GM12872 (cell line): ENCODE data around the gene KLHL4.

Source experiments
- TF ChIP-seq, protein P1 (sequence below): IDR thresholded peaks from 3 replicates; pipeline ENCODE4 v1.5.1; 2011; ENCODE audit warnings: low read depth, mild to moderate bottlenecking, low read length, moderate library complexity; ENCODE audit not compliant: insufficient read depth

KLHL4 gene

DNA sequence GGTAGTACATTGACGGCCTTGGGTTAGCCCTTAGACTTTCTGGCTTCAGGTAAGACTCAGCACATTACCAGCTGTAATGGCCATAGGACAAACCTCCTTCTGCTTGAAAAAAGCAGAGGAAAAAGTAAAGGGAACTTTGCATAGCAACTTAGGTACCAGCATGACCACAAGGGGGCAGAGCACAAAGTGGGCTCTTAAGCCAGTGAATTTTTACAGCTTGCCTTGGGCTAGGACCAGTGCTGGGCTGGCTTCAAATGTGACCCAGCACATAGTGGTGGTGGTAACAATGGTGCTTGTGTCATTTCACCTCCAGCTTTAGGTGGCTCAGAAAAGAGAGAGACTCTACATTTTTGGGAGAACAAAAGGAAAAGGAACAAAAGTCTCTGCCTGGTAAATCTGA, 66.1 kb downstream of the KLHL4 start:
- TF ChIP-seq, protein P1, sequence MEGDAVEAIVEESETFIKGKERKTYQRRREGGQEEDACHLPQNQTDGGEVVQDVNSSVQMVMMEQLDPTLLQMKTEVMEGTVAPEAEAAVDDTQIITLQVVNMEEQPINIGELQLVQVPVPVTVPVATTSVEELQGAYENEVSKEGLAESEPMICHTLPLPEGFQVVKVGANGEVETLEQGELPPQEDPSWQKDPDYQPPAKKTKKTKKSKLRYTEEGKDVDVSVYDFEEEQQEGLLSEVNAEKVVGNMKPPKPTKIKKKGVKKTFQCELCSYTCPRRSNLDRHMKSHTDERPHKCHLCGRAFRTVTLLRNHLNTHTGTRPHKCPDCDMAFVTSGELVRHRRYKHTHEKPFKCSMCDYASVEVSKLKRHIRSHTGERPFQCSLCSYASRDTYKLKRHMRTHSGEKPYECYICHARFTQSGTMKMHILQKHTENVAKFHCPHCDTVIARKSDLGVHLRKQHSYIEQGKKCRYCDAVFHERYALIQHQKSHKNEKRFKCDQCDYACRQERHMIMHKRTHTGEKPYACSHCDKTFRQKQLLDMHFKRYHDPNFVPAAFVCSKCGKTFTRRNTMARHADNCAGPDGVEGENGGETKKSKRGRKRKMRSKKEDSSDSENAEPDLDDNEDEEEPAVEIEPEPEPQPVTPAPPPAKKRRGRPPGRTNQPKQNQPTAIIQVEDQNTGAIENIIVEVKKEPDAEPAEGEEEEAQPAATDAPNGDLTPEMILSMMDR: peak; percentile 33; the same call in 1 of the 3 replicates

DNA sequence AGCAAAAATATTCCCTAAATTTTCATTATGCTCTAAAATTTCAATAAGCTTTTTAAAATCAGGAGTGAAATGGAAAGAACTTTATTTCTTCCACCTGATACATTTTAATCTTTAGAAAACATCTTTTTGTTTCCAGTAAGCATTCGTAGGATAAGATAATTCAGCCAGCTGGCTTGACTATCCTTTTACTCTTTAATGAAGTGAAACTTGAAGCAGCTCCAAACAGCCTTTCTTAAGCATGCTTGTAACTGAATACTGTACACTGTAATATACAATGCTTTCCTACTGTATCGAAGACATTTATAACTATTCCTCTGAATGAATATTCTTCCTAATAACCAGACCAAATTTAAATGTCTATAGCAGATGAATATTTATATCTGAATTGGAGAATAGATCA, 98.8 kb downstream of the KLHL4 start:
- TF ChIP-seq, protein P1: no peak

DNA sequence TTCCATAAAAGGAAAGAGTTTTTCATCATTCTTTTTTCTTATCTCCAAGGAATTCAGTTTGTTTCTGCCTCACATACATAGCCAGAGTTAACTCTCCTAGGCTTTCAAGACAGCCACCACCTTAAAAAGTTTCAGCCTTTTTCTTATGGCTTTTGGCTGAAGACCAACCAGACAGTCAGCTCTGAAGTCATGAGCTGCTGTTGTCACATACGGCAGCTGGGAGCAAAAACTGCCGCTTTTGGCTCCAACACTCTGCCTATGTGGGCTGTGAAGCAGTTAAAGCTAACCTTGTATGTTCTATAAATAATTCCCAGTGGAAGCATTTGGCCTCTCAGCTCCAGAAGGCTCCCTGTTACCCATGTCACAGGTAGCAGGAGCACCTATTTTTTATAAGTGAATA, 104.1 kb downstream of the KLHL4 start:
- TF ChIP-seq, protein P1: no peak

DNA sequence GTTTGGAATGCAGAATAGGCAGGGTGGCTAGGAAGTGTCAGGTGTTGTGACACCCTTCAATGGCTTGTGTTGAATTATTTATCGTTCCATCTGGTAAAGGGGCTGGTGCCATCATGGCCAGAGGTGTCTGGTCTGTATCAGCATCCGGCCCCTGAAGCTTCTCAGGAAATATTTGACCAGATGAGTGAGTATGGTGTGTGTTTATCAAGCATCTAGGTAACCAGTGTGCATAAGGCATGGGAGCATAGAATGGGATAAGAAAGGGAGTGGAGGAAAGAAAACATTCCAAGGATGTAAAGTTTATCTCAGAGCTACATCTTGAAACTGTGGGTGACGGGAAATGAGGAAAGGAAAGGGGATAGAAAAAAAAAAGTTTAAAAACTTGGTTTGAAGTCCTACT, 109.4 kb downstream of the KLHL4 start:
- TF ChIP-seq, protein P1: no peak

DNA sequence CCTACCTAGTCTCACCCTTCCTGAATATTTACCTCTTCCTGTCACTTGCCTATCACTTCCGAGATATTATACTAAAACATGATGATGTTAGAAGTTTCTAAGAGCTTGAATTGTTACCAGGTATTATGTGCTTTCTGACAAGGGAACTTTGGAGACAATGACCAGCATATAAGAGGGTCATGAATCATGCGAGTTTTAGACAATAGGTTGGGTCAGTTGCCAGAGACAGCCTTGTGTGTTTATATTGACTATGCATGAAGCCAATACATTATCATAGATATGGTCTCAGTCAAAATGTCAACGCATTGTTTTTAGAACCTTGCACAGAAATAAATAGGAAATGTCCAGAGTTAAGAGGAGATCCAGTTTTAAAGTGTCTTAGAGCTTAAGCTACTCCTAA, 116.8 kb downstream of the KLHL4 start:
- TF ChIP-seq, protein P1: no peak

DNA sequence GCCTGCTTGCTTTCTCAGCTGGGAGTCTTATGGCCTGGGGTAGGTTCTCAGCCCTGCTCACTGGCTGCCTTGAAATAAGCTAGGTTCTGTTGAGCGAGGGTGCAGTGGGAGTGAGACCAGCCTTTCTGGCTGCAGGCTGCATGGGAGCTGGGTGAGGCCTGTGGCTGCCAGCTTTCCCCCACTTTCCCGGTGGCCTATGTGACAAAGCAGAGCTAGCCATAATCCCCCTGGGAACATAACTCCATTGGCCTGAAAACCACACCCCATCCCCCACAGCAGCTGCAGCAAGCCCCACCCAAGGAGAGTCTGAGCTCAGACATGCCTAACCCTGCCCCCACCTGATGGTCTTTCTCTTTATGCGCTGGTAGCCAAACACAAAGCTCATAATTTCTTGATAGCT, 118.9 kb downstream of the KLHL4 start:
- TF ChIP-seq, protein P1: no peak

DNA sequence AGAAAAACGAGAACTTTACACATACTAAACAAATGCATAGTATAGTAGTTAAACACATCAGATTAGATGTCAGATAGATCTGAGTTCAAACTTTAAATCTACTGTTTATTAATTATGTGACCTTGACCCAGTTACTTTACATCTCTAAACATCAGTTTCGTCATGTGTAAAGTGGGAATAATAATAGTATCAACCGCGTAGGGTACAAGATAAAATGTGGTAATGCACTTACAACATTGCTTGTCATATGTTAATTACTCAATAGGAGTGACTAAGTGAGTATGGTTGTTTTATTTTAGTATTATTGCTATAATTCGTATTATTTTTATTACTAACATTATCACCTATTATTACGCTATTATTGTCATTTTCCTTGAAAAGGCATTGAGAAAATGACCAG, 144.2 kb downstream of the KLHL4 start:
- TF ChIP-seq, protein P1: no peak

DNA sequence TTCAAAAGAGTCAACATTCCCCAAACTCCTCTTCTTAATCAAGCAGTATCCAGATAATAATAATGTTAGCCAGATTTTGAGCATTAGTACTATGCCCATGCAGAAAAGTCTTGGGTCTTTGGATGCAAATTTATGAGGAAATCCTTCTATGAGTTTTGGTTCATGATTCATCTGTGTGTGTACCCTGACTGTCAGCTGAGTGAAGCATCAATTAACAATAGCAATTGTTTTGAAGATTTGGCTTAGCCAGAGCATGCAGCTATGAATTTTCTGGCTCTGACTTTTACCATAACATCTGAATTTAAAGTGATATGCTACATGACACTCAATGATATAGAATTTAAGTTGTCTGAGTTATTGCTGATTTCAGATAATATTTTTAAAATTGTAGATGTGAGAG, 145.8 kb downstream of the KLHL4 start:
- TF ChIP-seq, protein P1: no peak
